Activated naive CD4-positive, alpha-beta T cell treated with anti-CD3 and anti-CD28 coated beads, Interleukin-2, amount 50 U/mL, for 72 hours (primary cell): ENCODE measurements around the gene SLC5A10. TPM values are rescaled to one million over a fixed set of nuclear protein-coding genes. Genes with fewer than 3 reads are reported as not detected.
A peak's percentile ranks its signal among the peaks of the same experiment; 100 is the strongest.
"Not testable (repeated sequence)": the region's sequence is repeated elsewhere in the genome, so short reads cannot be mapped to it uniquely, and the experiment has no call there.

Source experiments
- ATAC-seq, 2 donors: fragments of 150-1000 bp; cut with Tn5 transposase; 2 replicates each; pipeline ENCODE4 v1.10.0; 2021; ENCODE audit warnings: mild to moderate bottlenecking in 2 of 2, moderate library complexity in 2 of 2
- DNase-seq, 2 donors: peaks; one replicate each; pipeline ENCODE4 v3.0.0; 2021 to 2022; ENCODE audit warnings: low spot score in 2 of 2
- H3K27ac Mint-ChIP-seq, 2 donors: one replicate each; pipeline ENCODE4 v1.8.0; 2022; ENCODE audit warnings: mild to moderate bottlenecking in 2 of 2, mixed read lengths in 2 of 2
- H3K36me3 Mint-ChIP-seq, 2 donors: one replicate each; pipeline ENCODE4 v1.8.0; 2022; ENCODE audit warnings: mixed read lengths in 2 of 2
- H3K9me3 Mint-ChIP-seq, 2 donors: one replicate each; pipeline ENCODE4 v1.8.0; 2022; ENCODE audit warnings: mixed read lengths in 2 of 2
- total RNA-seq, 2 donors: library from RNA; stranded (reverse); gene quantifications; one replicate each; pipeline ENCODE4 v1.2.3, GENCODE V29; 2022

The SLC5A10 gene
- total RNA-seq: not detected

- DNase-seq (no peak), ATAC-seq (no peak)
- H3K9me3 Mint-ChIP-seq: peaks cover 4% of the 10 kb centered on the region in 2 donors
- H3K36me3 Mint-ChIP-seq: peaks cover 0 to 5% of the 10 kb centered on the region in 2 donors
- no peak within 1 kb of the TSS for H3K27ac Mint-ChIP-seq
Measured at GRCh38 chr17:18951941-18952842, at the start of gene SLC5A10. SLC5A10 (plus strand) TSS chr17:18952165; CDS start chr17:18952206, 41 bp downstream.

GRCh38 chr17:18904482-18904881, 47.5 kb upstream of the SLC5A10 start:
- Mint-ChIP-seq H3K27ac (no peak overlapping the region), H3K9me3 (no peaks in the 10 kb centered on the region), H3K36me3 (peaks cover 17 to 30% of the 10 kb centered on the region in 2 donors)
- no peak for ATAC-seq
- no peak for DNase-seq

GRCh38 chr17:18905226-18905625, 46.7 kb upstream of the SLC5A10 start:
- no peak for DNase-seq
- peaks cover 14 to 25% of the 10 kb centered on the region in 2 donors for H3K36me3 Mint-ChIP-seq

GRCh38 chr17:18910326-18910725, 41.6 kb upstream of the SLC5A10 start:
- Mint-ChIP-seq H3K27ac (no peak overlapping the region), H3K36me3 (peaks cover 14 to 27% of the 10 kb centered on the region in 2 donors), H3K9me3 (no peaks in the 10 kb centered on the region)
- DNase-seq (no peak), ATAC-seq (no peak)

More at GRCh38 chr17:18905226-18905625, 46.7 kb upstream of the SLC5A10 start:
- no peak for ATAC-seq
- Mint-ChIP-seq H3K9me3 (no peaks in the 10 kb centered on the region), H3K27ac (no peak overlapping the region)

- Mint-ChIP-seq H3K27ac (no peak overlapping the region), H3K9me3 (no peaks in the 10 kb centered on the region), H3K36me3 (peaks cover 15 to 32% of the 10 kb centered on the region in 2 donors)
- ATAC-seq (no peak), DNase-seq (no peak)
Measured at GRCh38 chr17:18910881-18911280, 41.1 kb upstream of the SLC5A10 start.

- H3K9me3 Mint-ChIP-seq: no peaks in the 10 kb centered on the region
- H3K36me3 Mint-ChIP-seq: peaks cover 19 to 42% of the 10 kb centered on the region in 2 donors
- no peak overlapping the region for H3K27ac Mint-ChIP-seq
- DNase-seq (no peak), ATAC-seq (no peak)
Measured at GRCh38 chr17:18916816-18917500, 35.0 kb upstream of the SLC5A10 start.

- Mint-ChIP-seq H3K36me3 (peaks cover 16 to 39% of the 10 kb centered on the region in 2 donors), H3K27ac (no peak overlapping the region), H3K9me3 (no peaks in the 10 kb centered on the region)
- ATAC-seq: no peak
- DNase-seq: no peak
Measured at GRCh38 chr17:18917506-18918032, 34.4 kb upstream of the SLC5A10 start.

GRCh38 chr17:18919963-18920362, 32.0 kb upstream of the SLC5A10 start:
- Mint-ChIP-seq H3K27ac (peak overlapping the region in 1 of 2 donors; percentile 9), H3K36me3 (peaks cover 13 to 31% of the 10 kb centered on the region in 2 donors), H3K9me3 (no peaks in the 10 kb centered on the region)
- ATAC-seq: no peak
- DNase-seq: no peak

- DNase-seq (no peak), ATAC-seq (peak; percentile 39 to 74)
- H3K9me3 Mint-ChIP-seq: no peaks in the 10 kb centered on the region
- H3K36me3 Mint-ChIP-seq: peaks cover 8 to 30% of the 10 kb centered on the region in 2 donors
- H3K27ac Mint-ChIP-seq: peak overlapping the region in 1 of 2 donors; percentile 80
Measured at GRCh38 chr17:18920911-18921441, 31.0 kb upstream of the SLC5A10 start.

GRCh38 chr17:18921485-18921884, 30.5 kb upstream of the SLC5A10 start:
- Mint-ChIP-seq H3K36me3 (peaks cover 8 to 30% of the 10 kb centered on the region in 2 donors), H3K27ac (peak overlapping the region; percentile 29 to 80), H3K9me3 (no peaks in the 10 kb centered on the region)
- ATAC-seq (peak in 1 of 2 donors; percentile 7), DNase-seq (no peak)

GRCh38 chr17:18921912-18922451, 30.0 kb upstream of the SLC5A10 start:
- ATAC-seq (peak; percentile 68 to 80), DNase-seq (no peak)
- peak overlapping the region; percentile 62 to 80 for H3K27ac Mint-ChIP-seq

GRCh38 chr17:18922596-18922995, 29.4 kb upstream of the SLC5A10 start:
- ATAC-seq: not testable (repeated sequence)
- H3K36me3 Mint-ChIP-seq: peaks cover 8 to 22% of the 10 kb centered on the region in 2 donors

More at GRCh38 chr17:18921912-18922451, 30.0 kb upstream of the SLC5A10 start:
- peaks cover 8 to 27% of the 10 kb centered on the region in 2 donors for H3K36me3 Mint-ChIP-seq
- no peaks in the 10 kb centered on the region for H3K9me3 Mint-ChIP-seq

GRCh38 chr17:18925187-18925586, 26.8 kb upstream of the SLC5A10 start:
- ATAC-seq: no peak
- H3K27ac Mint-ChIP-seq: no peak overlapping the region
- H3K36me3 Mint-ChIP-seq: peaks cover 5 to 25% of the 10 kb centered on the region in 2 donors
- H3K9me3 Mint-ChIP-seq: no peaks in the 10 kb centered on the region
- no peak for DNase-seq

More at GRCh38 chr17:18922596-18922995, 29.4 kb upstream of the SLC5A10 start:
- DNase-seq, H3K9me3 Mint-ChIP-seq, H3K27ac Mint-ChIP-seq: not testable (repeated sequence)

- ATAC-seq (no peak), DNase-seq (no peak)
Measured at GRCh38 chr17:18928628-18929125, 23.3 kb upstream of the SLC5A10 start.

GRCh38 chr17:18932360-18933055, 19.5 kb upstream of the SLC5A10 start:
- peaks cover 10 to 34% of the 10 kb centered on the region in 2 donors for H3K36me3 Mint-ChIP-seq
- peak overlapping the region in 1 of 2 donors; percentile 24 for H3K27ac Mint-ChIP-seq
- ATAC-seq: peak in 1 of 2 donors; percentile 82
- DNase-seq: no peak
- no peaks in the 10 kb centered on the region for H3K9me3 Mint-ChIP-seq

More at GRCh38 chr17:18928628-18929125, 23.3 kb upstream of the SLC5A10 start:
- Mint-ChIP-seq H3K9me3 (no peaks in the 10 kb centered on the region), H3K36me3 (peaks cover 10 to 42% of the 10 kb centered on the region in 2 donors), H3K27ac (no peak overlapping the region)
